SH-SY5Y (cell line): ENCODE results near the gene CLRN2.

Source experiments
- GATA2 ChIP-seq: IDR thresholded peaks from 2 replicates; pipeline ENCODE4 v1.6.1; 2011; ENCODE audit warnings: mild to moderate bottlenecking, low read depth, low read length
- GATA3 ChIP-seq: IDR thresholded peaks from 2 replicates; pipeline ENCODE4 v1.6.1; 2011; ENCODE audit warnings: low read depth, mild to moderate bottlenecking, low read length, moderate library complexity

Gene CLRN2

GRCh38 chr4:17514865-17515264 is at the start of gene CLRN2:
Gene CLRN2, plus strand, starts transcription at chr4:17515165. Its CDS starts 102 bp downstream, at chr4:17515267.
- TF ChIP-seq GATA2 (no peak), GATA3 (no peak)

GRCh38 chr4:17468619-17469221 is 46.2 kb upstream of the CLRN2 start:
- TF ChIP-seq GATA2 (no peak), GATA3 (no peak)

GRCh38 chr4:17469931-17470674 is 44.9 kb upstream of the CLRN2 start:
- no peak for TF ChIP-seq GATA2
- no peak for TF ChIP-seq GATA3

GRCh38 chr4:17475481-17475880 is 39.5 kb upstream of the CLRN2 start:
- TF ChIP-seq GATA2 = no peak
- no peak for TF ChIP-seq GATA3

GRCh38 chr4:17476853-17477252 is 38.1 kb upstream of the CLRN2 start:
- TF ChIP-seq GATA3 = no peak
- no peak for TF ChIP-seq GATA2

- TF ChIP-seq GATA2 (no peak), GATA3 (no peak)
Observed at GRCh38 chr4:17477774-17478472, 37.0 kb upstream of the CLRN2 start.

- TF ChIP-seq GATA2 = no peak
- TF ChIP-seq GATA3 = no peak
Observed at GRCh38 chr4:17480210-17480927, 34.6 kb upstream of the CLRN2 start.

- no peak for TF ChIP-seq GATA3
- TF ChIP-seq GATA2 = no peak
Observed at GRCh38 chr4:17480955-17481354, 34.0 kb upstream of the CLRN2 start.

GRCh38 chr4:17482716-17483115 is 32.2 kb upstream of the CLRN2 start:
- TF ChIP-seq GATA3 = no peak
- TF ChIP-seq GATA2 = no peak

GRCh38 chr4:17489123-17489522 is 25.8 kb upstream of the CLRN2 start:
- TF ChIP-seq GATA2 (no peak), GATA3 (no peak)

- TF ChIP-seq GATA3 (no peak), GATA2 (no peak)
Observed at GRCh38 chr4:17489721-17490120, 25.2 kb upstream of the CLRN2 start.

GRCh38 chr4:17490575-17491059 is 24.3 kb upstream of the CLRN2 start:
- peak; percentile 99 for TF ChIP-seq GATA3
- peak; percentile 100 for TF ChIP-seq GATA2

- no peak for TF ChIP-seq GATA2
- TF ChIP-seq GATA3 = no peak
Observed at GRCh38 chr4:17491196-17491595, 23.8 kb upstream of the CLRN2 start.
